ENCODE results near the gene RFXANK. TPM values are rescaled to one million over a fixed set of nuclear protein-coding genes. Genes with fewer than 3 reads are reported as not detected.

Gene RFXANK
- total RNA-seq, 1 donor from 2014 or later = 31.2 TPM

DNA sequence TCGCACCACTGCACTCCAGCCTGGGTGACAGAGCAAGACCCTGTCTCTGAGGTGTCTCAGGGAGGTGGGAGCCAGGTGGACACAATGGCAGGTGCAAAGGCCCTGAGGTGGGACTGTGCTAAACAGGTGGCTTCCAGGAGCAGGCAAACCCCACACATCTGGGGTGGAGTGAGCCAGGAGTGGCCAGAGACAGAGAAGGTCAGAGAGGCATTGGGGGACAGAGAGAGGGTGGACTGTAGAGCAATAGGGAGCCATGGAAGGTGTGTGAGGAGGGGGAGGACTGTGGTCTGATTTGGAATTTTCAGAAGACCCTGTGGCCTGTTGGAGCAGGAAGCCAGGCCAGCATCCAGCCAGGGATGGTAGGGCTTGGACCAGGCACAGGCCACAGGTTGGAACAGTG, 26.7 kb upstream of the RFXANK start:
- TF ChIP-seq EZH2phosphoT487 (IDR thresholded peaks at IDR 0.05) = no peak
- TF ChIP-seq EZH2 (IDR thresholded peaks at IDR 0.05) = no peak
- TF ChIP-seq, protein P1, sequence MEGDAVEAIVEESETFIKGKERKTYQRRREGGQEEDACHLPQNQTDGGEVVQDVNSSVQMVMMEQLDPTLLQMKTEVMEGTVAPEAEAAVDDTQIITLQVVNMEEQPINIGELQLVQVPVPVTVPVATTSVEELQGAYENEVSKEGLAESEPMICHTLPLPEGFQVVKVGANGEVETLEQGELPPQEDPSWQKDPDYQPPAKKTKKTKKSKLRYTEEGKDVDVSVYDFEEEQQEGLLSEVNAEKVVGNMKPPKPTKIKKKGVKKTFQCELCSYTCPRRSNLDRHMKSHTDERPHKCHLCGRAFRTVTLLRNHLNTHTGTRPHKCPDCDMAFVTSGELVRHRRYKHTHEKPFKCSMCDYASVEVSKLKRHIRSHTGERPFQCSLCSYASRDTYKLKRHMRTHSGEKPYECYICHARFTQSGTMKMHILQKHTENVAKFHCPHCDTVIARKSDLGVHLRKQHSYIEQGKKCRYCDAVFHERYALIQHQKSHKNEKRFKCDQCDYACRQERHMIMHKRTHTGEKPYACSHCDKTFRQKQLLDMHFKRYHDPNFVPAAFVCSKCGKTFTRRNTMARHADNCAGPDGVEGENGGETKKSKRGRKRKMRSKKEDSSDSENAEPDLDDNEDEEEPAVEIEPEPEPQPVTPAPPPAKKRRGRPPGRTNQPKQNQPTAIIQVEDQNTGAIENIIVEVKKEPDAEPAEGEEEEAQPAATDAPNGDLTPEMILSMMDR (IDR thresholded peaks at IDR 0.05) = no peak
- DNase-seq (ENCODE audit: low spot score) = no peak
- peaks cover 6% of the 10 kb centered on the region for H3F3A ChIP-seq (ENCODE audit: low read depth)
- no peak overlapping the region for H3K9ac ChIP-seq
- no peak overlapping the region for H2AFZ ChIP-seq (replicated peaks)
- H3K27me3 Mint-ChIP-seq (ENCODE audit: insufficient read depth, low read depth) = peaks cover 12% of the 10 kb centered on the region
- H3K4me3 ChIP-seq = no peak overlapping the region
- H3K4me2 ChIP-seq = no peak overlapping the region
- no peaks in the 10 kb centered on the region for H3K4me1 ChIP-seq
- no peak overlapping the region for H3K27ac Mint-ChIP-seq
- no peak overlapping the region for H3K4me3 Mint-ChIP-seq
- no peaks in the 10 kb centered on the region for H3K79me2 ChIP-seq (ENCODE audit: low read depth)
- no peak overlapping the region for H3K27ac ChIP-seq
- H4K20me1 ChIP-seq (ENCODE audit: low read depth) = peaks cover 13% of the 10 kb centered on the region
- H3K27me3 ChIP-seq = peaks cover 22% of the 10 kb centered on the region
- H3K36me3 ChIP-seq = no peaks in the 10 kb centered on the region
- no peaks in the 10 kb centered on the region for H3K9me3 ChIP-seq (ENCODE audit: low read depth)
- H3K36me3 Mint-ChIP-seq = no peaks in the 10 kb centered on the region
- H3K9me3 Mint-ChIP-seq = no peaks in the 10 kb centered on the region
- peaks cover 8% of the 10 kb centered on the region for H3K4me1 Mint-ChIP-seq

DNA sequence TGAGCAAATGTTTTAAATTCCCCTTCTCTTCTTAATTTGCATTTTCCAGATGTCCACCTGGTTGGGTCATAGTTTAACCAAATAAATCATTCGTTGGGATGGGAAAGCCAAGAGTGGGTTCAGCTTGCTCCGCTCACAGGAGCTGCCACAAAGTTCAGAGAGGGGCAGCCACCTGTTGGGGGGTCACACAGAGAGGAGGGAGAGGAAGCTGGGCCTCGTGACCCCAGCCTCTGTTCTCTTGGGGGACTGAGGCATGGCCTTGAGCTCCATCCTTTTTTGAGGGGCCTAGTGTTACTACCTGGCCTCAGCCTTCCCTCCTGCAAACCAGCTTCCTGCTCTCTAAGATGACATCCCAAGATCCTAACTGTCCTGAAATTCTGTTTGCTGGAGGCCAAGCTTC, 24.4 kb upstream of the RFXANK start:
- H3K4me3 ChIP-seq = no peak overlapping the region
- H3F3A ChIP-seq (ENCODE audit: low read depth) = peaks cover 15% of the 10 kb centered on the region
- no peaks in the 10 kb centered on the region for H3K79me2 ChIP-seq (ENCODE audit: low read depth)
- TF ChIP-seq EZH2phosphoT487 (IDR thresholded peaks at IDR 0.05) (no peak), EZH2 (IDR thresholded peaks at IDR 0.05) (no peak)
- TF ChIP-seq, protein P1 (IDR thresholded peaks at IDR 0.05) = no peak
- no peak overlapping the region for H3K27ac ChIP-seq
- peaks cover 18% of the 10 kb centered on the region for H3K27me3 Mint-ChIP-seq (ENCODE audit: insufficient read depth, low read depth)
- no peaks in the 10 kb centered on the region for H3K36me3 Mint-ChIP-seq
- peaks cover 39% of the 10 kb centered on the region for H3K27me3 ChIP-seq
- H4K20me1 ChIP-seq (ENCODE audit: low read depth) = peaks cover 29% of the 10 kb centered on the region
- H3K36me3 ChIP-seq = no peaks in the 10 kb centered on the region
- H3K4me3 Mint-ChIP-seq = no peak overlapping the region
- DNase-seq (ENCODE audit: low spot score) = no peak
- H3K9ac ChIP-seq = no peak overlapping the region
- H3K27ac Mint-ChIP-seq = no peak overlapping the region
- no peak overlapping the region for H3K4me2 ChIP-seq
- no peaks in the 10 kb centered on the region for H3K9me3 Mint-ChIP-seq
- no peaks in the 10 kb centered on the region for H3K9me3 ChIP-seq (ENCODE audit: low read depth)
- peaks cover 12% of the 10 kb centered on the region for H3K4me1 Mint-ChIP-seq
- H2AFZ ChIP-seq (replicated peaks) = no peak overlapping the region
- no peaks in the 10 kb centered on the region for H3K4me1 ChIP-seq

DNA sequence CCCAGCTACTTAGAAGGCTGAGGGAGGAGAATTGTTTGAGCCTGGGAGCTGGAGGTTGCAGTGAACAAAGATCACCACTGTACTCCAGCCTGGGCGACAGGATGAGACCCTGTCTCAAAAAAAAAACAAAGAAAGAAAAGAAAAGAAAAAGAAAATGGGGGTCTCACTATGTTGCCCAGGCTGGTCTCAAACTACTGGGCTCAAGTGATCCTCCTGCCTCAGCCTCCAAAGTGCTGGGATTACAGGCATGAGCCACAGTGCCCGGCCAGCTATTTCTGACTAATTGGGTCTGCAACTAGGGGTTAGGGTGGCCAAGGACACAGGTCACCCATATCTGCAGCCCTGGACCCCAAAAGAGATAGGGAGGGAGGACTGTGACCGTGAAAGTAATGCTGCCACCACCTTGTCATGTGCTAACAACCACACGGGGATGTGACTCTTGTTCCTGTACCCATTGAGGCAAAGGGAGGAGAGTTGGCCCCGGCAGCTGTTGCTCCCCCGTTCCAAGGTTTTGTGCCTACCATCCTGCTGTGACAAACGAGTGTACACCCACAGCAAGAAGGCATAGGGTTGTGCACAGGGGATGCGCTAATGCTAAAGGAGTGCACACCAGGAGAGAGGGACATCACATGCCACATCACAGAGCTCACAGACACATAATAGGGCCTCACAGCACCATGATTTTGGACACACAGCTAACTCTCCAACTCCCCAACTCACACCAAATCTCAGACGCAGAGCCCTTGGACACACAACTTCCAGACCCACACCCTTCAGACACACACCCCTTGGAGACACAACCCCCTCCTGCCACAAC, 22.6 kb upstream of the RFXANK start:
- Histone ChIP-seq H3K36me3 (no peaks in the 10 kb centered on the region), H3K27ac (no peak overlapping the region), H3K79me2 (ENCODE audit: low read depth) (no peaks in the 10 kb centered on the region), H3K9me3 (ENCODE audit: low read depth) (no peaks in the 10 kb centered on the region), H3K4me1 (no peaks in the 10 kb centered on the region), H4K20me1 (ENCODE audit: low read depth) (peaks cover 29% of the 10 kb centered on the region), H3K27me3 (peaks cover 39% of the 10 kb centered on the region), H3K4me2 (peak overlapping the region; percentile 63), H3K4me3 (peak overlapping the region; percentile 24), H3F3A (ENCODE audit: low read depth) (peaks cover 15% of the 10 kb centered on the region), H2AFZ (replicated peaks) (no peak overlapping the region), H3K9ac (no peak overlapping the region)
- H3K27me3 Mint-ChIP-seq (ENCODE audit: insufficient read depth, low read depth) = peaks cover 16% of the 10 kb centered on the region
- H3K9me3 Mint-ChIP-seq = no peaks in the 10 kb centered on the region
- no peaks in the 10 kb centered on the region for H3K36me3 Mint-ChIP-seq
- H3K4me3 Mint-ChIP-seq = peak overlapping the region; percentile 63
- H3K27ac Mint-ChIP-seq = no peak overlapping the region
- DNase-seq (ENCODE audit: low spot score) = no peak
- TF ChIP-seq EZH2 (IDR thresholded peaks at IDR 0.05) (no peak), EZH2phosphoT487 (IDR thresholded peaks at IDR 0.05) (no peak)
- TF ChIP-seq, protein P1 (IDR thresholded peaks at IDR 0.05) = no peak
- H3K4me1 Mint-ChIP-seq = peaks cover 12% of the 10 kb centered on the region

Measured in neural progenitor cell (in vitro differentiated cells).